Sigmoid colon (tissue), 7 donors: ENCODE data around the gene SLC9A9. TPM values are rescaled to one million over a fixed set of nuclear protein-coding genes. Genes with fewer than 3 reads are reported as not detected.

Experiments used
- DNase-seq: peaks from one replicate; pipeline ENCODE4 v3.0.0-alpha.2; 2019
- H3K27ac ChIP-seq, 4 donors: fragments of 200-600 bp; sonication (generic); one replicate each; pipeline ENCODE4 v1.5.1; 2016 to 2019; ENCODE audit warnings: mild to moderate bottlenecking in 1 of 4
- H3K27me3 ChIP-seq, 3 donors: fragments of 200-600 bp; sonication (generic); one replicate each; pipeline ENCODE4 v1.5.1; 2019; ENCODE audit warnings: mild to moderate bottlenecking in 1 of 3
- H3K36me3 ChIP-seq, 4 donors: fragments of 200-600 bp; sonication (generic); one replicate each; pipeline ENCODE4 v1.5.1; 2016 to 2019
- H3K4me1 ChIP-seq, 4 donors: fragments of 200-600 bp; sonication (generic); one replicate each; pipeline ENCODE4 v1.5.1; 2017 to 2019
- H3K4me3 ChIP-seq, 4 donors: fragments of 200-600 bp; sonication (generic); one replicate each; pipeline ENCODE4 v1.5.1; 2017 to 2019; ENCODE audit warnings: mild to moderate bottlenecking in 2 of 4, moderate library complexity in 1 of 4
- H3K9me3 ChIP-seq, 4 donors: fragments of 200-600 bp in 3 of 4; sonication (generic) in 3 of 4; one replicate each; pipeline versions ENCODE4 v1.5.1 to v1.6.1; 2013 to 2019
- CTCF ChIP-seq, 4 experiments: fragments of 450-650 bp in 3 of 4; fragments of 200-600 bp in 1 of 4; IDR thresholded peaks; one replicate each; pipeline ENCODE4 v1.5.1; 2016 to 2019; ENCODE audit warnings: antibody characterized with exemption in 4 of 4, mild to moderate bottlenecking in 3 of 4, moderate library complexity in 2 of 4
- EP300 ChIP-seq, 4 donors: sonication (generic); formaldehyde crosslinking; IDR thresholded peaks; one replicate each; pipeline ENCODE4 v1.6.1; 2017; ENCODE audit warnings: antibody characterized with exemption in 4 of 4
- POLR2A ChIP-seq, 2 donors: fragments of 450-650 bp; IDR thresholded peaks; one replicate each; pipeline ENCODE4 v1.6.1; 2016; ENCODE audit warnings: antibody characterized with exemption in 2 of 2, mild to moderate bottlenecking in 2 of 2, moderate library complexity in 2 of 2
- POLR2AphosphoS5 ChIP-seq, 4 donors: sonication (generic); formaldehyde crosslinking; IDR thresholded peaks; one replicate each; pipeline ENCODE4 v1.6.1; 2017; ENCODE audit warnings: antibody characterized with exemption in 4 of 4
- WGBS, 2 donors: extraction: QIAGEN DNeasy Blood & Tissue Kit; methylation state at CpG; one replicate each; pipeline ENCODE4 v1.1.7; 2013; 5-methylcytosine and 5-hydroxymethylcytosine counted together
- intact Hi-C: fragments of 100-400 bp; cut with DNase I; formaldehyde crosslinking; loops from one replicate; pipeline ENCODE4 v1.15.1; 2023
- polyA plus RNA-seq, 3 donors: library from polyadenylated mRNA; stranded (reverse); fragments of 200-250 nt; gene quantifications; one replicate each; pipeline ENCODE4 v1.2.3, GENCODE V29; 2013
- total RNA-seq, 4 donors: library from RNA; depleted of rRNA; stranded (reverse); fragments of >200 nt; gene quantifications; one replicate each; pipeline ENCODE4 v1.1.0, GENCODE V29; 2016
- donor health status: healthy with polysubstance abuse.
- donor health status: Bipolar disorder and iron deficiency.
- donor health status: healthy.

Gene SLC9A9
- total and polyA plus RNA-seq, 7 donors: 2.4 to 29.9 (median 18.9) TPM

DNA sequence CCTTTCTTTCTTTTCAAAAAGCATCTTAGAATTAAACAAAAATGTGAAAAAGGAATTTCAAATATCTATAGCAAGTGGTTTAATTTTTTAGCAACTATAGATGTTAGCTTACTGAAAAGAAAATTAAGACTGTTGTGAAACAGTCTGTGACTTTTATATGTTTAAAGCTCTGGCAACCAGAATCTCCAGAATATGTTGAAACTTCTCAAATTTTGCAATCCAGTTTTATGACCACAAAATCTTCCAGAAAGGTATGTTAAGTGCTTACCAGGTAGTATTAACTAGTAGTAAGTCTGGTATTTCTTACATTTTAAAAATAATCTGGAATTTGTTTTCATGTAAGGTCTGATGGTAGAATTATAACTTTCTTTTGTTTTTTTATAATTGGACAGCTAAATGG, 235.0 kb downstream of the SLC9A9 start:
- Histone ChIP-seq H3K27me3 (no peaks in the 10 kb centered on the region), H3K27ac (no peak overlapping the region), H3K4me3 (no peak overlapping the region), H3K4me1 (no peaks in the 10 kb centered on the region), H3K36me3 (no peaks in the 10 kb centered on the region), H3K9me3 (no peaks in the 10 kb centered on the region)
- DNase-seq: no peak
- intact Hi-C loops: no loop called here
- TF ChIP-seq POLR2AphosphoS5 (IDR thresholded peaks at IDR 0.05): no peak
- no peak for TF ChIP-seq POLR2A (IDR thresholded peaks at IDR 0.05)
- no peak for TF ChIP-seq EP300 (IDR thresholded peaks at IDR 0.05)
- TF ChIP-seq CTCF (IDR thresholded peaks at IDR 0.05): no peak

DNA sequence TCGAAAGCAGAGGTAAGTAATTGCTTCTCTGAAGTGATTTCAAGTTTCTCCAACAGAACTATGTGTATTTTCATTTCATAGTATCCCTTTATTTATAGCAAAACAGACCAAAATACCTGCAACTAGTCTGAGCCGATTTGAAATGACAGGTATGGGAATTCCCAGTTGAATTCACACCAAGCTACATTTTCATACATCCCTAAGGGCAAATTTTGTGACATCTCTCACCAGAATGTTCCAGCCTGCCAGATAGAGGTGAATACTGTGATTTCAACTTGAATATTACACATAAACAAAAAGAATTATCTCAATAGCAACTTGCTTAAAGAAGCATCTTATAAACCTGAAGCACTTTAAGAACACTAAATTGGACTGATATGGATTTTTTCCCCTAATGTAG, 235.7 kb downstream of the SLC9A9 start:
- Histone ChIP-seq H3K27me3 (no peaks in the 10 kb centered on the region), H3K27ac (no peak overlapping the region), H3K4me3 (no peak overlapping the region), H3K4me1 (no peaks in the 10 kb centered on the region), H3K36me3 (no peaks in the 10 kb centered on the region), H3K9me3 (no peaks in the 10 kb centered on the region)
- DNase-seq: no peak
- WGBS, 2 donors: 89 to 90% methylated on average over 2 of the region's 2 CpGs
- intact Hi-C loops: no loop called here
- TF ChIP-seq POLR2A (IDR thresholded peaks at IDR 0.05) (no peak), POLR2AphosphoS5 (IDR thresholded peaks at IDR 0.05) (no peak), EP300 (IDR thresholded peaks at IDR 0.05) (no peak), CTCF (IDR thresholded peaks at IDR 0.05) (no peak)

DNA sequence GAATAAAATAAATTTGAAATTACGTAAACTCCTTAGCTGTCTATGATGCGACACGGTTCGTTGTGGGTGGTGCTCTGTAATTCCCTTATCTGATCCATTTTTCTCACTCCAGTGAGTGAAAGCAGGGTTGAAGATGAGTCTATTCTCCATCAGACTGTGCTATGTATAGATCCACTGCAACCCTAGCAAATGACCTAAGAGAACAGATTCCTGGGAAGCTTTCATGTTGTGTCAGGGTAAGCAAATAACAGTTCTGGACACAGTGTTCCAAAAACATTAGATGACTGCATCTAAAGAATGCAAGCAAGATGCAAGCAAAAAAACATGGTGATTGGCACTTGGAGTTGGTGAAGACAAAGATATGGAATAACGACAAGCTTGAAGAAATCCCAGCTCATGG, 239.3 kb downstream of the SLC9A9 start:
- Histone ChIP-seq H3K9me3 (no peaks in the 10 kb centered on the region), H3K4me3 (no peak overlapping the region), H3K27me3 (no peaks in the 10 kb centered on the region), H3K4me1 (no peaks in the 10 kb centered on the region), H3K27ac (no peak overlapping the region), H3K36me3 (no peaks in the 10 kb centered on the region)
- 94 to 97% methylated on average over 5 of the region's 5 CpGs for WGBS, 2 donors
- intact Hi-C loops: no loop called here
- TF ChIP-seq POLR2AphosphoS5 (IDR thresholded peaks at IDR 0.05): no peak
- TF ChIP-seq CTCF (IDR thresholded peaks at IDR 0.05): no peak
- no peak for TF ChIP-seq POLR2A (IDR thresholded peaks at IDR 0.05)
- TF ChIP-seq EP300 (IDR thresholded peaks at IDR 0.05): no peak
- no peak for DNase-seq

DNA sequence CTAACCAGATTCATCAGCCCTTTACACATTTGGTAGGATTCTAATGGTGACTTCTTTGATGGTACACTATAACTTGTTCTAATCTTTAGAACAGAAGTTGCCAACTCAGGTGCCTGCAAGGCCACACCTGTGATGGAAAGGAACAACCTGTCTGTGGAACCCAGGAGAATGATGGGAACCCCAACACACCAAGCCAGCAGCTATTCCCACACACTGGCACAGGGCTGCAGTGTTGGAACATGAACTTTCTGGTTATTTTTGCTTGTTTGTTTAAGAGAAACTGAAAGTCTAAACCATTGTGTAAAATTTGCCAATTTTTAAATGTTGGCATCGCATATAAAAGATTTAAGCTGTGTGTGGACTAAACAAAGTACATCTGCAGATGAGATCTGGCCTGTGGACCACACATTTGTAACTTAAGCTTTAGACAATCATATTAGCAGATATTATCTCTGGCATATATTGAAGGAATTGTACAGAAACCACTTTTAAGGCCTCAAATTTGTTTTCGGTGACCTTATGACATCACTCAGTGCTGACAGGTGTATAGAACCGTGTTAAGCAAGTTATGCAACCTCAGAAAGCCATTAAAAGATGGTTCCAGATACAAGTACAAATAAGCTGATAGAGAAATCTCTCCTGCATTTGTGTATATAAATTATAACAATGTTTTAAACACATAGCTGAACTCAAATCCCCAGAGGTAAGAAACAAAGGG, 242.9 kb downstream of the SLC9A9 start:
- no peak for DNase-seq
- Histone ChIP-seq H3K9me3 (no peaks in the 10 kb centered on the region), H3K27me3 (no peaks in the 10 kb centered on the region), H3K27ac (no peak overlapping the region), H3K4me3 (no peak overlapping the region), H3K36me3 (no peaks in the 10 kb centered on the region), H3K4me1 (no peaks in the 10 kb centered on the region)
- 75 to 80% methylated on average over 3 of the region's 3 CpGs for WGBS, 2 donors
- intact Hi-C loops: no loop called here
- no peak for TF ChIP-seq CTCF (IDR thresholded peaks at IDR 0.05)
